Measurements from ENCODE around the gene ZDHHC13. TPM values are rescaled to one million over a fixed set of nuclear protein-coding genes. Genes with fewer than 3 reads are reported as not detected.

Gene ZDHHC13
- total and polyA plus RNA-seq, 2 donors (not counting 1 experiment from before 2014, with no cell fraction given): 8.8 to 21.7 TPM

- Histone ChIP-seq H3K4me2 (replicated peaks; ENCODE audit: low read depth, low read length, poor library complexity, severe bottlenecking) (no peak overlapping the region), H3K4me1 (ENCODE audit: control insufficient read depth in 2 of 2, insufficient read depth in 2 of 2, low read length in 2 of 2) (no peaks in the 10 kb centered on the region), H3K36me3 (replicated peaks in 1 of 2; ENCODE audit: control extremely low read depth in 1 of 2, control insufficient read depth in 1 of 2, extremely low read depth in 1 of 2, insufficient read depth in 2 of 2, low read length in 1 of 2) (no peaks in the 10 kb centered on the region), H2AFZ (ENCODE audit: insufficient read depth, low read depth, low read length, poor library complexity, severe bottlenecking) (no peak overlapping the region), H3K4me3 (ENCODE audit: control extremely low read depth in 1 of 5, extremely low read depth in 1 of 5, insufficient read depth in 1 of 5, low read depth in 2 of 5, low read length in 4 of 5) (no peak overlapping the region), H3K9me3 (ENCODE audit: control extremely low read depth in 1 of 3, control insufficient read depth in 2 of 3, insufficient read depth in 1 of 3, low read length in 2 of 3) (peaks cover 0 to 3% (median 0%) of the 10 kb centered on the region in 3 donors), H3K79me2 (ENCODE audit: control insufficient read depth, insufficient read depth, low read length) (no peaks in the 10 kb centered on the region), H3K27ac (ENCODE audit: low read length in 2 of 2) (no peak overlapping the region), H4K20me1 (ENCODE audit: control insufficient read depth, insufficient read depth, low read length, poor library complexity, severe bottlenecking) (no peaks in the 10 kb centered on the region), H3K9ac (ENCODE audit: low read length) (no peak overlapping the region), H3K27me3 (replicated peaks in 1 of 4; ENCODE audit: control extremely low read depth in 1 of 4, control insufficient read depth in 3 of 4, insufficient read depth in 4 of 4, low read length in 3 of 4) (peaks cover 0 to 4% (median 0%) of the 10 kb centered on the region in 4 experiments)
- ChIA-PET POLR2A (no interaction called here), CTCF (no interaction called here)
- Mint-ChIP-seq H3K27me3 (peaks cover 16% of the 10 kb centered on the region), H3K9me3 (ENCODE audit: insufficient read depth) (no peaks in the 10 kb centered on the region), H3K27ac (no peak overlapping the region), H3K4me3 (no peak overlapping the region), H3K4me1 (no peaks in the 10 kb centered on the region)
- 100% methylated on average over 1 of the region's 1 CpG for WGBS (ENCODE audit: insufficient coverage)
- intact Hi-C loops (cut with micrococcal nuclease): no loop called here
- ATAC-seq (ENCODE audit: low read depth) (no peak), DNase-seq (no peak)
- TF ChIP-seq, protein P1, sequence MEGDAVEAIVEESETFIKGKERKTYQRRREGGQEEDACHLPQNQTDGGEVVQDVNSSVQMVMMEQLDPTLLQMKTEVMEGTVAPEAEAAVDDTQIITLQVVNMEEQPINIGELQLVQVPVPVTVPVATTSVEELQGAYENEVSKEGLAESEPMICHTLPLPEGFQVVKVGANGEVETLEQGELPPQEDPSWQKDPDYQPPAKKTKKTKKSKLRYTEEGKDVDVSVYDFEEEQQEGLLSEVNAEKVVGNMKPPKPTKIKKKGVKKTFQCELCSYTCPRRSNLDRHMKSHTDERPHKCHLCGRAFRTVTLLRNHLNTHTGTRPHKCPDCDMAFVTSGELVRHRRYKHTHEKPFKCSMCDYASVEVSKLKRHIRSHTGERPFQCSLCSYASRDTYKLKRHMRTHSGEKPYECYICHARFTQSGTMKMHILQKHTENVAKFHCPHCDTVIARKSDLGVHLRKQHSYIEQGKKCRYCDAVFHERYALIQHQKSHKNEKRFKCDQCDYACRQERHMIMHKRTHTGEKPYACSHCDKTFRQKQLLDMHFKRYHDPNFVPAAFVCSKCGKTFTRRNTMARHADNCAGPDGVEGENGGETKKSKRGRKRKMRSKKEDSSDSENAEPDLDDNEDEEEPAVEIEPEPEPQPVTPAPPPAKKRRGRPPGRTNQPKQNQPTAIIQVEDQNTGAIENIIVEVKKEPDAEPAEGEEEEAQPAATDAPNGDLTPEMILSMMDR (IDR thresholded peaks at IDR 0.05): no peak
- TF ChIP-seq EZH2 (IDR thresholded peaks at IDR 0.05; ENCODE audit: borderline replicate concordance, insufficient read depth, low read depth, low read length, poor library complexity, severe bottlenecking): no peak
Observed at GRCh38 chr11:19105011-19105410, 12.0 kb upstream of the ZDHHC13 start.

- no peaks in the 10 kb centered on the region for H3K4me1 Mint-ChIP-seq
- POLR2A ChIA-PET: no interaction called here
- H3K9ac ChIP-seq (ENCODE audit: low read length): no peak overlapping the region
- H3K4me3 Mint-ChIP-seq: no peak overlapping the region
- no peak for DNase-seq
- H4K20me1 ChIP-seq (ENCODE audit: control insufficient read depth, insufficient read depth, low read length, poor library complexity, severe bottlenecking): no peaks in the 10 kb centered on the region
- H3K27me3 ChIP-seq (replicated peaks in 1 of 4; ENCODE audit: control extremely low read depth in 1 of 4, control insufficient read depth in 3 of 4, insufficient read depth in 4 of 4, low read length in 3 of 4): peaks cover 0 to 4% (median 0%) of the 10 kb centered on the region in 4 experiments
- no peak overlapping the region for H3K4me2 ChIP-seq (replicated peaks; ENCODE audit: low read depth, low read length, poor library complexity, severe bottlenecking)
- no peak for ATAC-seq (ENCODE audit: low read depth)
- H3K4me3 ChIP-seq (ENCODE audit: control extremely low read depth in 1 of 5, extremely low read depth in 1 of 5, insufficient read depth in 1 of 5, low read depth in 2 of 5, low read length in 4 of 5): no peak overlapping the region
- CTCF ChIA-PET: no interaction called here
- H2AFZ ChIP-seq (ENCODE audit: insufficient read depth, low read depth, low read length, poor library complexity, severe bottlenecking): no peak overlapping the region
- no peaks in the 10 kb centered on the region for H3K79me2 ChIP-seq (ENCODE audit: control insufficient read depth, insufficient read depth, low read length)
- no peaks in the 10 kb centered on the region for H3K36me3 ChIP-seq (replicated peaks in 1 of 2; ENCODE audit: control extremely low read depth in 1 of 2, control insufficient read depth in 1 of 2, extremely low read depth in 1 of 2, insufficient read depth in 2 of 2, low read length in 1 of 2)
- H3K27ac ChIP-seq (ENCODE audit: low read length in 2 of 2): no peak overlapping the region
- H3K27ac Mint-ChIP-seq: no peak overlapping the region
- intact Hi-C loops (cut with micrococcal nuclease): no loop called here
- H3K9me3 Mint-ChIP-seq (ENCODE audit: insufficient read depth): no peaks in the 10 kb centered on the region
- no peaks in the 10 kb centered on the region for H3K4me1 ChIP-seq (ENCODE audit: control insufficient read depth in 2 of 2, insufficient read depth in 2 of 2, low read length in 2 of 2)
- WGBS (ENCODE audit: insufficient coverage): no CpG with 5 or more reads among the region's 1 CpG
- H3K9me3 ChIP-seq (ENCODE audit: control extremely low read depth in 1 of 3, control insufficient read depth in 2 of 3, insufficient read depth in 1 of 3, low read length in 2 of 3): no peaks in the 10 kb centered on the region
- H3K27me3 Mint-ChIP-seq: peaks cover 9% of the 10 kb centered on the region
- TF ChIP-seq EZH2 (IDR thresholded peaks at IDR 0.05; ENCODE audit: borderline replicate concordance, insufficient read depth, low read depth, low read length, poor library complexity, severe bottlenecking): no peak
- TF ChIP-seq, protein P1 (IDR thresholded peaks at IDR 0.05): no peak
Observed at GRCh38 chr11:19107125-19107524, 9.8 kb upstream of the ZDHHC13 start.
